HCT116 (cell line): ENCODE results near the gene WDR19. TPM values are rescaled to one million over a fixed set of nuclear protein-coding genes. Genes with fewer than 3 reads are reported as not detected.

Experiments
- ATAC-seq: fragments of 200-7000 bp; cut with Tn5 transposase; 2 replicates; pipeline ENCODE4 v1.9.1; 2020; ENCODE audit warnings: mild to moderate bottlenecking, moderate library complexity
- BruUV-seq: library from RNA; stranded (reverse); fragments of 400-500 nt; replicated peaks from 2 replicates; lab custom pipeline; 2021; lab: Mats Ljungman, UMichigan
- CTCF ChIA-PET: fragments of 300-600 bp; sonication (Branson Sonifier 250); formaldehyde crosslinking; loops from one replicate; lab custom pipeline; 2021; ENCODE audit warnings: antibody characterized with exemption; lab: Charles Lee
- POLR2A ChIA-PET: fragments of 300-600, 350-600 bp; sonication (Branson Sonifier 250); formaldehyde crosslinking; loops from one replicate; lab custom pipeline; 2021; ENCODE audit warnings: antibody characterized with exemption; lab: Charles Lee
- RAD21 ChIA-PET, 2 experiments: fragments of 300-600 bp; sonication (Branson Sonifier 250); formaldehyde crosslinking; loops; one replicate each; lab custom pipeline; 2023; ENCODE audit warnings: low total read pairs in 2 of 2; ENCODE audit not compliant: uncharacterized antibody in 2 of 2, unreplicated experiment in 2 of 2, low non-redundant PET in 1 of 2; lab: Charles Lee
- DNase-seq: peaks from one replicate; pipeline ENCODE4 v3.0.0-alpha.2; 2010; ENCODE audit warnings: low read depth, low spot score
- H2AFZ ChIP-seq: fragments of 200-600 bp; shearing (Covaris generic), sonication (generic); 2 replicates; pipeline ENCODE4 v1.6.1; 2017; ENCODE audit warnings: low read depth, mixed run types, mixed read lengths, antibody characterized with exemption, low read length; ENCODE audit not compliant: poor library complexity, severe bottlenecking
- H3K27ac ChIP-seq: 2 replicates; pipeline ENCODE4 v1.5.1; 2012; ENCODE audit warnings: low read depth, low read length
- H3K27me3 ChIP-seq: fragments of 200-600 bp; sonication (generic); 2 replicates; pipeline ENCODE4 v1.6.1; 2016; ENCODE audit warnings: mixed run types, low read length, mixed read lengths; ENCODE audit not compliant: insufficient read depth
- H3K36me3 ChIP-seq, 2 experiments: fragments of 200-500 bp in 1 of 2; fragments of 200-600 bp in 1 of 2; sonication (Bioruptor generic) in 1 of 2; sonication (generic) in 1 of 2; 2 replicates each; pipeline versions ENCODE4 v1.5.1 to v1.6.1; 2014 to 2016; ENCODE audit warnings: low read length in 2 of 2, inconsistent platforms in 1 of 2, mixed read lengths in 1 of 2, mixed run types in 1 of 2; ENCODE audit not compliant: insufficient read depth in 2 of 2, control insufficient read depth in 1 of 2
- H3K4me1 ChIP-seq, 2 experiments: fragments of 200-600 bp in 1 of 2; sonication (generic) in 1 of 2; 2 replicates each; pipeline versions ENCODE4 v1.5.1 to v1.6.1; 2012 to 2017; ENCODE audit warnings: low read length in 2 of 2, inconsistent platforms in 1 of 2, mild to moderate bottlenecking in 1 of 2, mixed read lengths in 1 of 2, mixed run types in 1 of 2, moderate library complexity in 1 of 2; ENCODE audit not compliant: insufficient read depth in 2 of 2, control insufficient read depth in 1 of 2
- H3K4me2 ChIP-seq: fragments of 200-600 bp; sonication (generic); 2 replicates; pipeline ENCODE4 v1.6.1; 2017; ENCODE audit warnings: mixed run types, low read length, mixed read lengths
- H3K4me3 ChIP-seq, 2 experiments: fragments of 200-600 bp in 1 of 2; sonication (generic) in 1 of 2; replicated peaks in 1 of 2; 2 replicates each; pipeline ENCODE4 v1.5.1; 2011 to 2016; ENCODE audit warnings: low read length in 2 of 2, control low read depth in 1 of 2, low read depth in 1 of 2, mild to moderate bottlenecking in 1 of 2, mixed read lengths in 1 of 2, mixed run types in 1 of 2
- H3K79me2 ChIP-seq: fragments of 200-600 bp; sonication (generic); 2 replicates; pipeline ENCODE4 v1.6.1; 2017; ENCODE audit warnings: mild to moderate bottlenecking, mixed run types, low read length, moderate library complexity, mixed read lengths; ENCODE audit not compliant: insufficient read depth
- H3K9ac ChIP-seq: fragments of 200-600 bp; sonication (generic); 2 replicates; pipeline ENCODE4 v1.6.1; 2016; ENCODE audit warnings: low read length, mixed read lengths
- H3K9me2 ChIP-seq: fragments of 200-600 bp; sonication (generic), shearing (Covaris generic); 2 replicates; pipeline ENCODE4 v1.6.1; 2017; ENCODE audit warnings: mixed run types, mild to moderate bottlenecking, moderate library complexity; ENCODE audit not compliant: insufficient read depth
- H3K9me3 ChIP-seq, 2 experiments: fragments of 200-500 bp in 1 of 2; fragments of 200-600 bp in 1 of 2; sonication (Bioruptor generic) in 1 of 2; sonication (generic) in 1 of 2; 2 replicates each; pipeline ENCODE4 v1.6.1; 2014 to 2017; ENCODE audit warnings: low read length in 2 of 2, mixed read lengths in 2 of 2, inconsistent platforms in 1 of 2, low read depth in 1 of 2, mild to moderate bottlenecking in 1 of 2, mixed run types in 1 of 2, moderate library complexity in 1 of 2; ENCODE audit not compliant: control insufficient read depth in 1 of 2, insufficient read depth in 1 of 2
- H4K20me1 ChIP-seq: fragments of 200-600 bp; sonication (generic), shearing (Covaris generic); 2 replicates; pipeline ENCODE4 v1.6.1; 2017; ENCODE audit warnings: mixed run types, mild to moderate bottlenecking, moderate library complexity; ENCODE audit not compliant: insufficient read depth
- CBX3 ChIP-seq: IDR thresholded peaks from 2 replicates; pipeline ENCODE4 v1.6.1; 2012; ENCODE audit warnings: low read depth
- FOSL1 ChIP-seq: IDR thresholded peaks from 2 replicates; pipeline ENCODE4 v1.6.1; 2012; ENCODE audit warnings: low read depth
- JUND ChIP-seq: IDR thresholded peaks from 2 replicates; pipeline ENCODE4 v1.6.1; 2012
- MAX ChIP-seq: IDR thresholded peaks from 2 replicates; pipeline ENCODE4 v1.6.1; 2012
- POLR2A ChIP-seq: IDR thresholded peaks from 2 replicates; pipeline ENCODE4 v1.7.0; 2011; ENCODE audit warnings: borderline replicate concordance; ENCODE audit not compliant: insufficient read depth, insufficient read length; ENCODE audit errors: extremely low read depth
- ZBTB33 ChIP-seq: IDR thresholded peaks from 2 replicates; pipeline ENCODE4 v1.6.1; 2011; ENCODE audit warnings: mild to moderate bottlenecking, low read length, moderate library complexity; ENCODE audit not compliant: insufficient replicate concordance; ENCODE audit errors: extremely low read depth
- ZFX ChIP-seq: fragments of 450-650 bp; IDR thresholded peaks from 2 replicates; pipeline ENCODE4 v1.6.1; 2017
- intact Hi-C: fragments of 100-400 bp; cut with micrococcal nuclease; formaldehyde crosslinking; loops from 2 replicates; pipeline ENCODE4 v1.10.0; 2022
- total RNA-seq: library from RNA; stranded (reverse); gene quantifications from one replicate; pipeline ENCODE4 v1.2.1, GENCODE V29; 2021; ENCODE audit not compliant: unreplicated experiment
- TF ChIP-seq, protein P1 (sequence below): IDR thresholded peaks from 2 replicates; pipeline ENCODE4 v1.6.1; 2012; ENCODE audit warnings: low read depth

WDR19 gene
- total RNA-seq, 1 experiment from 2014 or later = 18.8 TPM

- BruUV-seq = no TSS peak
- DNase-seq = no peak
- intact Hi-C loops = no loop called here
- ATAC-seq = no peak
- RAD21 ChIA-PET = no interaction called here
- no peak overlapping the region for H3K27ac ChIP-seq
- peaks cover 10% of the 10 kb centered on the region for H3K79me2 ChIP-seq
- no peak overlapping the region for H3K4me2 ChIP-seq
- no peaks in the 10 kb centered on the region for H4K20me1 ChIP-seq
- no peak overlapping the region for H3K4me3 ChIP-seq
- H3K9ac ChIP-seq = no peak overlapping the region
- CTCF ChIA-PET = no interaction called here
- H3K36me3 ChIP-seq = peaks cover 18 to 40% of the 10 kb centered on the region in 2 experiments
- POLR2A ChIA-PET = no interaction called here
- no peaks in the 10 kb centered on the region for H3K9me2 ChIP-seq
- no peaks in the 10 kb centered on the region for H3K4me1 ChIP-seq
- H2AFZ ChIP-seq = no peak overlapping the region
- no peaks in the 10 kb centered on the region for H3K9me3 ChIP-seq
- TF ChIP-seq JUND = no peak
- TF ChIP-seq, protein P1, sequence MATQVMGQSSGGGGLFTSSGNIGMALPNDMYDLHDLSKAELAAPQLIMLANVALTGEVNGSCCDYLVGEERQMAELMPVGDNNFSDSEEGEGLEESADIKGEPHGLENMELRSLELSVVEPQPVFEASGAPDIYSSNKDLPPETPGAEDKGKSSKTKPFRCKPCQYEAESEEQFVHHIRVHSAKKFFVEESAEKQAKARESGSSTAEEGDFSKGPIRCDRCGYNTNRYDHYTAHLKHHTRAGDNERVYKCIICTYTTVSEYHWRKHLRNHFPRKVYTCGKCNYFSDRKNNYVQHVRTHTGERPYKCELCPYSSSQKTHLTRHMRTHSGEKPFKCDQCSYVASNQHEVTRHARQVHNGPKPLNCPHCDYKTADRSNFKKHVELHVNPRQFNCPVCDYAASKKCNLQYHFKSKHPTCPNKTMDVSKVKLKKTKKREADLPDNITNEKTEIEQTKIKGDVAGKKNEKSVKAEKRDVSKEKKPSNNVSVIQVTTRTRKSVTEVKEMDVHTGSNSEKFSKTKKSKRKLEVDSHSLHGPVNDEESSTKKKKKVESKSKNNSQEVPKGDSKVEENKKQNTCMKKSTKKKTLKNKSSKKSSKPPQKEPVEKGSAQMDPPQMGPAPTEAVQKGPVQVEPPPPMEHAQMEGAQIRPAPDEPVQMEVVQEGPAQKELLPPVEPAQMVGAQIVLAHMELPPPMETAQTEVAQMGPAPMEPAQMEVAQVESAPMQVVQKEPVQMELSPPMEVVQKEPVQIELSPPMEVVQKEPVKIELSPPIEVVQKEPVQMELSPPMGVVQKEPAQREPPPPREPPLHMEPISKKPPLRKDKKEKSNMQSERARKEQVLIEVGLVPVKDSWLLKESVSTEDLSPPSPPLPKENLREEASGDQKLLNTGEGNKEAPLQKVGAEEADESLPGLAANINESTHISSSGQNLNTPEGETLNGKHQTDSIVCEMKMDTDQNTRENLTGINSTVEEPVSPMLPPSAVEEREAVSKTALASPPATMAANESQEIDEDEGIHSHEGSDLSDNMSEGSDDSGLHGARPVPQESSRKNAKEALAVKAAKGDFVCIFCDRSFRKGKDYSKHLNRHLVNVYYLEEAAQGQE = no peak
- no peak for TF ChIP-seq ZFX
- no peak for TF ChIP-seq POLR2A
- TF ChIP-seq MAX = no peak
- no peak for TF ChIP-seq FOSL1
- TF ChIP-seq CBX3 = no peak
- no peak for TF ChIP-seq ZBTB33
- no peaks in the 10 kb centered on the region for H3K27me3 ChIP-seq
Observed at GRCh38 chr4:39312816-39313215, 130.5 kb downstream of the WDR19 start.
